HFF-Myc (cell line): ENCODE data around the gene GPR158.

Experiments used
- DNase-seq: peaks from one replicate; pipeline ENCODE4 v3.0.0-alpha.2; 2011; ENCODE audit warnings: low read depth; ENCODE audit errors: extremely low read depth
- H3K4me3 ChIP-seq: replicated peaks from 2 replicates; pipeline ENCODE4 v1.5.1; 2011; ENCODE audit warnings: low read depth, mild to moderate bottlenecking, control low read depth, low read length
- CTCF ChIP-seq: IDR thresholded peaks from 2 replicates; pipeline ENCODE4 v1.5.1; 2012; ENCODE audit warnings: mild to moderate bottlenecking, low read depth, low read length, control low read depth; ENCODE audit errors: missing control alignments

The GPR158 gene

DNA sequence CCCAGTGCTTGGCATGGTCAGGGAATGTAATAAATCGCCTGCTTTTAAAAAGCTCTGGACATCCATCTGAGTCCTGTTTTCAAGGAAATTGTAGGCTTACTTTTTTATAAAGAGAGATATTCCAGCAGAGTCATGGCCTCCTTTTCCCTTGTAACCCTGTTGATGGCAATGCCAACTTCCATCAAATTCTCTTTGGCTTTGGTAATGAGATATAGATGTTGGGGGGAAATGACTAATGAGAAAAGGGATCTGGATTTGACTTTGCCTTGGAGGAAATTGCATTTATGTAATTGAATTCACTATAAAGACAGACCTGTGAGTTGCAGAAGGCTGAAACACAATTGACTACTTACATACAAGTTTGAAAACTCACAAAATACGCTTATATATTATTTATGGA is 347.5 kb downstream of the GPR158 start:
- H3K4me3 ChIP-seq, result no peak overlapping the region
- no peak for TF ChIP-seq CTCF
- no peak for DNase-seq

DNA sequence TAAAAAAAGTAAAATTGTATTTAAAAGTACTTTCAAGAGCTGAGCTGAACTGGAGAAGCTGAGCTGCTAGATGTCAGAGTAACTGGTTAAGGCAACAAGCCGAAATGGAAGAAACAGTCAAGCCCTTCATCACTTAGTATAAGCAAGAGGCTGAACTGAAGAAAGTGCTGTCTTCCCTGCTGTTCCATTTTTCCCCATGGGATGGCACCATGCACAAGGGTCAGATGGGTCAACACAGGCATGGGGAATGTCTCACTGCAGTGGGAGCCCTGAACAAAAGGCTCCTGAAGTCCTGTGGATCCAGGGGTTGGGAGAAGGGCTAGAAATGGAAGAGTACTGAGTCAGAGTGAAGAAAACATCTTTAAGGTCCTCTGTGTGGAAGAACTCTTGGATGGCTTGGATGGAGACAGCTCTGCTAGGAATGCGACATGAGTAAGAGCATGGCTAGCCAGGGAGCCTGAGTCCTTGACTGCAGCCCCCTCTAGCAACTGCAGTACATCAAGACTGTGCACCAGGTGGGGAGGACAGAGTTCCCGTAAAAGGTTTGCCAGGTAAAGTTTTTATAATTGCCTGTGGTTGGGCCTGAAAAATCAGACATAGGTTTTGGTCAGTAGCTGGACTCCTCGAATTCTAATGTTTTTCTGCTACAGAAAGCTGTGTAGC is 348.3 kb downstream of the GPR158 start:
- no peak overlapping the region for H3K4me3 ChIP-seq
- TF ChIP-seq CTCF, result no peak
- DNase-seq, result no peak

DNA sequence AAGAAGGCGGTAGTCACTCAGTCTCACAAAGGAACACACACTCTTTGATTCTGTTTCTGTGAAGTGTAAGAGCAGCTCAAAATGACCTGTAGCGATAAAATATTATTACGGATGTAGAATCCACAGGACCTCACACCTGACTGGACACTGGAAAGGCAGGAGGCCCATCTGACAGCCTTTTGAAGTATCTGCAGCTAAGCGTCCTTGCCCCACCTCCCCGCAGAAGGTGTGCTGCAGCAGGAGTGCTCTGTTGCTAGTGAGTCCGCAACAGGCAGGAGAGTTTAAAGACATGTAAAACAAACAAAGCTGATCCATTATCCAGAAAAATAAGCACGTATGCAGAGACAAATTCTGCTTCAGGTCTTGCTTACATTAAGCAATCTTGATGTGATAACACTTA is 355.5 kb downstream of the GPR158 start:
- no peak for DNase-seq
- TF ChIP-seq CTCF, result no peak
- H3K4me3 ChIP-seq, result no peak overlapping the region

GRCh38 chr10:25531457-25532061 is 356.8 kb downstream of the GPR158 start:
- no peak overlapping the region for H3K4me3 ChIP-seq
- no peak for DNase-seq
- no peak for TF ChIP-seq CTCF

- TF ChIP-seq CTCF, result no peak
- no peak overlapping the region for H3K4me3 ChIP-seq
- no peak for DNase-seq
These were observed 357.4 kb downstream of the GPR158 start for GRCh38 chr10:25532213-25532612.

DNA sequence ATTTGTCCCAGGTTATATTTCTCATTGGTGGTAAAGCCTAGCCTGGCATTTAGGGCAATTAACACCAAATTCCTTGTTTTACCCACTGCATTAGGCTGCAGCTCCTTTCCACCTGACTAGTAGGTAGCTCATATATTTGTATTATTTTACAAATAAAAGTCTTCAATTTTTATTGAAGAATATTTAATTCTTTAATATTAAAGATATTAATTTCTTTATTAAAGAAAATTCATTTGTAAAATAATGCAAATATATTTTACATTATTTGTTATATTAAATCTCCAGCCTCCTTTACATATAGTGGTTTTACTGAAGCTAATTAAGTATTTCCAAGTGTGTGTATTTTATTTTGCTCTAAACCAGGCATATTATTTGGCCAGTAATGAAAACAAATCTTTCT is 361.2 kb downstream of the GPR158 start:
- no peak for TF ChIP-seq CTCF
- no peak overlapping the region for H3K4me3 ChIP-seq
- DNase-seq, result no peak
